ENCODE measurements around the gene SPON1.

The SPON1 gene

GRCh38 chr11:14255238-14255534 lies 292.7 kb downstream of the SPON1 start:
- H3K4me3 ChIP-seq: no peak overlapping the region
- H3K27ac ChIP-seq: no peak overlapping the region
- H3K9me3 ChIP-seq (ENCODE audit: low read depth, low read length): no peaks in the 10 kb centered on the region
- no peak for DNase-seq (ENCODE audit: low read depth, low spot score)
- H3K36me3 ChIP-seq (ENCODE audit: insufficient read depth, low read length): no peaks in the 10 kb centered on the region
- TF ChIP-seq EZH2 (IDR thresholded peaks at IDR 0.05) (no peak), POLR2AphosphoS5 (IDR thresholded peaks at IDR 0.05; ENCODE audit: borderline replicate concordance, low read depth, low read length) (no peak), FOXP2 (optimal IDR thresholded peaks at IDR 0.05; ENCODE audit: control extremely low read depth, extremely low read length, insufficient read depth) (no peak)
- no peak overlapping the region for H3K9ac ChIP-seq (ENCODE audit: insufficient read length)

GRCh38 chr11:14258221-14258935 lies 295.9 kb downstream of the SPON1 start:
- no peaks in the 10 kb centered on the region for H3K9me3 ChIP-seq (ENCODE audit: low read depth, low read length)
- H3K9ac ChIP-seq (ENCODE audit: insufficient read length): no peak overlapping the region
- H3K27ac ChIP-seq: no peak overlapping the region
- H3K36me3 ChIP-seq (ENCODE audit: insufficient read depth, low read length): no peaks in the 10 kb centered on the region
- no peak for TF ChIP-seq EZH2 (IDR thresholded peaks at IDR 0.05)
- no peak for TF ChIP-seq POLR2AphosphoS5 (IDR thresholded peaks at IDR 0.05; ENCODE audit: borderline replicate concordance, low read depth, low read length)
- TF ChIP-seq FOXP2 (optimal IDR thresholded peaks at IDR 0.05; ENCODE audit: control extremely low read depth, extremely low read length, insufficient read depth): no peak
- no peak for DNase-seq (ENCODE audit: low read depth, low spot score)
- H3K4me3 ChIP-seq: no peak overlapping the region

- Histone ChIP-seq H3K4me3 (no peak overlapping the region), H3K36me3 (ENCODE audit: insufficient read depth, low read length) (no peaks in the 10 kb centered on the region), H3K9ac (ENCODE audit: insufficient read length) (no peak overlapping the region), H3K9me3 (ENCODE audit: low read depth, low read length) (no peaks in the 10 kb centered on the region), H3K27ac (no peak overlapping the region)
- no peak for DNase-seq (ENCODE audit: low read depth, low spot score)
- no peak for TF ChIP-seq POLR2AphosphoS5 (IDR thresholded peaks at IDR 0.05; ENCODE audit: borderline replicate concordance, low read depth, low read length)
- no peak for TF ChIP-seq EZH2 (IDR thresholded peaks at IDR 0.05)
- TF ChIP-seq FOXP2 (optimal IDR thresholded peaks at IDR 0.05; ENCODE audit: control extremely low read depth, extremely low read length, insufficient read depth): no peak
Measured at GRCh38 chr11:14259186-14259784, 296.8 kb downstream of the SPON1 start.

GRCh38 chr11:14259878-14260277 lies 297.4 kb downstream of the SPON1 start:
- H3K36me3 ChIP-seq (ENCODE audit: insufficient read depth, low read length): no peaks in the 10 kb centered on the region
- TF ChIP-seq EZH2 (IDR thresholded peaks at IDR 0.05): no peak
- TF ChIP-seq POLR2AphosphoS5 (IDR thresholded peaks at IDR 0.05; ENCODE audit: borderline replicate concordance, low read depth, low read length): no peak
- TF ChIP-seq FOXP2 (optimal IDR thresholded peaks at IDR 0.05; ENCODE audit: control extremely low read depth, extremely low read length, insufficient read depth): no peak
- H3K9me3 ChIP-seq (ENCODE audit: low read depth, low read length): no peaks in the 10 kb centered on the region
- no peak for DNase-seq (ENCODE audit: low read depth, low spot score)
- no peak overlapping the region for H3K9ac ChIP-seq (ENCODE audit: insufficient read length)
- H3K4me3 ChIP-seq: no peak overlapping the region
- no peak overlapping the region for H3K27ac ChIP-seq

GRCh38 chr11:14261066-14261465 lies 298.5 kb downstream of the SPON1 start:
- TF ChIP-seq FOXP2 (optimal IDR thresholded peaks at IDR 0.05; ENCODE audit: control extremely low read depth, extremely low read length, insufficient read depth) (no peak), POLR2AphosphoS5 (IDR thresholded peaks at IDR 0.05; ENCODE audit: borderline replicate concordance, low read depth, low read length) (no peak), EZH2 (IDR thresholded peaks at IDR 0.05) (no peak)
- Histone ChIP-seq H3K4me3 (no peak overlapping the region), H3K9ac (ENCODE audit: insufficient read length) (no peak overlapping the region), H3K27ac (no peak overlapping the region), H3K9me3 (ENCODE audit: low read depth, low read length) (no peaks in the 10 kb centered on the region), H3K36me3 (ENCODE audit: insufficient read depth, low read length) (no peaks in the 10 kb centered on the region)
- DNase-seq (ENCODE audit: low read depth, low spot score): no peak

- H3K9me3 ChIP-seq (ENCODE audit: low read depth, low read length): no peaks in the 10 kb centered on the region
Measured at GRCh38 chr11:14262271-14262846, 299.8 kb downstream of the SPON1 start.

GRCh38 chr11:14264966-14265365 lies 302.4 kb downstream of the SPON1 start:
- Histone ChIP-seq H3K4me3 (no peak overlapping the region), H3K9ac (ENCODE audit: insufficient read length) (no peak overlapping the region), H3K36me3 (ENCODE audit: insufficient read depth, low read length) (no peaks in the 10 kb centered on the region), H3K9me3 (ENCODE audit: low read depth, low read length) (no peaks in the 10 kb centered on the region), H3K27ac (no peak overlapping the region)
- TF ChIP-seq POLR2AphosphoS5 (IDR thresholded peaks at IDR 0.05; ENCODE audit: borderline replicate concordance, low read depth, low read length) (no peak), EZH2 (IDR thresholded peaks at IDR 0.05) (no peak), FOXP2 (optimal IDR thresholded peaks at IDR 0.05; ENCODE audit: control extremely low read depth, extremely low read length, insufficient read depth) (no peak)
- DNase-seq (ENCODE audit: low read depth, low spot score): no peak

More at GRCh38 chr11:14262271-14262846, 299.8 kb downstream of the SPON1 start:
- no peaks in the 10 kb centered on the region for H3K36me3 ChIP-seq (ENCODE audit: insufficient read depth, low read length)
- no peak overlapping the region for H3K4me3 ChIP-seq
- DNase-seq (ENCODE audit: low read depth, low spot score): no peak
- H3K27ac ChIP-seq: no peak overlapping the region
- H3K9ac ChIP-seq (ENCODE audit: insufficient read length): no peak overlapping the region
- no peak for TF ChIP-seq POLR2AphosphoS5 (IDR thresholded peaks at IDR 0.05; ENCODE audit: borderline replicate concordance, low read depth, low read length)
- no peak for TF ChIP-seq FOXP2 (optimal IDR thresholded peaks at IDR 0.05; ENCODE audit: control extremely low read depth, extremely low read length, insufficient read depth)
- no peak for TF ChIP-seq EZH2 (IDR thresholded peaks at IDR 0.05)

- DNase-seq (ENCODE audit: low read depth, low spot score): no peak
- TF ChIP-seq POLR2AphosphoS5 (IDR thresholded peaks at IDR 0.05; ENCODE audit: borderline replicate concordance, low read depth, low read length): no peak
- TF ChIP-seq FOXP2 (optimal IDR thresholded peaks at IDR 0.05; ENCODE audit: control extremely low read depth, extremely low read length, insufficient read depth): no peak
- no peak for TF ChIP-seq EZH2 (IDR thresholded peaks at IDR 0.05)
- Histone ChIP-seq H3K9ac (ENCODE audit: insufficient read length) (no peak overlapping the region), H3K27ac (no peak overlapping the region), H3K4me3 (no peak overlapping the region), H3K36me3 (ENCODE audit: insufficient read depth, low read length) (no peaks in the 10 kb centered on the region), H3K9me3 (ENCODE audit: low read depth, low read length) (no peaks in the 10 kb centered on the region)
Measured at GRCh38 chr11:14266622-14267021, 304.1 kb downstream of the SPON1 start.

All from SK-N-MC (cell line).